Non-pigmented ciliary epithelial cell (primary cell): ENCODE results near the gene CTDSP2.
"Not testable (repeated sequence)": the region's sequence is repeated elsewhere in the genome, so short reads cannot be mapped to it uniquely, and the experiment has no call there.

Experiments
- DNase-seq: peaks from one replicate; pipeline ENCODE4 v3.0.0-alpha.2; 2010; ENCODE audit warnings: low read depth

The CTDSP2 gene

DNA sequence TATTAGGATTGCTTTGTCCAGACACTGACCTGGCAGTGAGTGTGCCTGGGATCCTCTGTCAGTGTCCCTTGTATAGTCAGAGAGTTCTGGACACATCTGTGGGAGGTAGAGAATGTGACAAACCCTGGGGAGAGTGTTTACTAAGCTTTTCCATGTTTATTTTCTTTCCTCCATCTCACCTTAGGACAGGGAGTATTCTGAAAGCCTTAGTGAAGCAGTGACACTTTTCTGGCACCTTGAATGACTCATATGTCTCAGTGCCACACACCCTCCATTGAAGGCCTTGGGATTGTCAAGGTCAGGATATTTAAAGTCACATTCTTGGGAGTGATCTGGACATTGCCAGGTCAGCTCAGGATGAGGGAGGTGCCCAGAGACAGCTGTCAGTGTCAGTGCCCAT is 34.9 kb upstream of the CTDSP2 start:
- no peak for DNase-seq

DNA sequence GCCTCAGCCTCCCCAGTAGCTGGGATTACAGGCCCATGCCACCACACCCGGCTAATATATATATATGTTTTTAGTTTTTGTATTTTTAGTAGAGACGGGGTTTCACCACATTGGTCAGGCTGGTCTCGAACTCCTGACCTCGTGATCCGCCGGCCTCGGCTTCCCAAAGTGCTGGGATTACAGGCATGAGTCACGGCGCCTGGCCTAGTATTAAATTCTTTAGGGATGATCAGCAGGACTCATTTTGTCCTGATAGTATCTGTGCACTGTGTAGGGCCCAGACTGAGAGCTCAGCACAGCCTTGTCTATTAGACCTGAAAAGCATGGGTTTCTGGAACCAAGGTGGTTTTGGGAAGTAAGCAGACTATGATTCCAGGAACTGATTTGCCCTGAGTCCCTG is 34.5 kb upstream of the CTDSP2 start:
- DNase-seq = not testable (repeated sequence)

DNA sequence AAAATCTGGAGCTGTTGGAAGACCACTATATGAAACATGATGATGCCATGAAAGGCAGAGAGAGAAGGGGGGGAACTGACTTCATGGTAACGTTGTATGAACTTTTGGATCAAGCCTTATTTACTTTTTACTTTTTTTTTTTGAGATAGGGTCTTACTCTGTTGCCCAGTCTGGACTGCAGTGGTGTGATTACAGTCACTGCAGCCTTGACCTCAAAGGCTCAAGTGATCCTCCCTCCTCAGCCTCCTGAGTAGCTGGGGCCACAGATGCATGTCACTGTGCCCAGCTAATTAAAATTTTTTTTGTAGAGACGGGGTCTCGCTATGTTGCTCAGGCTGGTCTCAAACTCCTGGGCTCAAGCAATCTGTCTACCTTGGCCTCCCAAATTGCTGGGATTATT is 31.3 kb upstream of the CTDSP2 start:
- DNase-seq = no peak

DNA sequence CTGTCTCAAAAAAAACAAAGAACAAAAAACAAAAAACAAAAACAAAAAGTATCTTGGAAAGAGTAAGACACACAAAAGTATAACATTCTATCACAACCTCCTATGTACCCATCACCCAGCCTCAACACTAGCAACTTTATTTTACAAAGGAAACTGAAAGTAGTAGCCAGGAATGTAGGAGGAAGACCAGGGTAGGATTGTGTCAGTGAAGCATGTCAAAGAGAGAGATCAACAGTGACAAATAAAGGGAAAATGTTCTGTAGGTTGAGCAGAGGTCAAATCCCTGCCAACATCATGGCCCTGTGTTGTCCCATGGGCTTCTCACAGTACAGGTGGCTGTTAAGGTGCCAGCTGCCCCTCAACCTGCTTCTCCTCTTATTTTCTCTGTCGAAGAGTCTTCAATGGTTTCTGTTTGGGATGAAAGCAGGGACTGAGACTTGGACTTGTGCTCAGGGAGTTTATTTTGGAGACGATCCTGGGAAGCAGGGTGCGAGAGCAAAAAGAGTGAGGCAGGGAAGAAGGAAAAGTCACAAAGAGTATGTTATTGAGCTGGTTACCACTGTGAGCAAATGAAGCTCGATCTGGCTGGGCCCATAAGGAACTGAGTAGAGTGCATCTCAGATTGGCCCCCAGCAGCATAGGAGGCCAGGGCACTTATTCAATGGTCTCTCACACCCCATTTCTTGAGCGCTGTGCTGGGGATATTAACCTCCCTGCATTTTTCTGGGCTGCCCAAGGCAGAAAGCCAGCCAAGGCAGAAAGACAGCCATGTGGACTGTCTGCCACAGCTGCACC is 29.4 kb upstream of the CTDSP2 start:
- no peak for DNase-seq

DNA sequence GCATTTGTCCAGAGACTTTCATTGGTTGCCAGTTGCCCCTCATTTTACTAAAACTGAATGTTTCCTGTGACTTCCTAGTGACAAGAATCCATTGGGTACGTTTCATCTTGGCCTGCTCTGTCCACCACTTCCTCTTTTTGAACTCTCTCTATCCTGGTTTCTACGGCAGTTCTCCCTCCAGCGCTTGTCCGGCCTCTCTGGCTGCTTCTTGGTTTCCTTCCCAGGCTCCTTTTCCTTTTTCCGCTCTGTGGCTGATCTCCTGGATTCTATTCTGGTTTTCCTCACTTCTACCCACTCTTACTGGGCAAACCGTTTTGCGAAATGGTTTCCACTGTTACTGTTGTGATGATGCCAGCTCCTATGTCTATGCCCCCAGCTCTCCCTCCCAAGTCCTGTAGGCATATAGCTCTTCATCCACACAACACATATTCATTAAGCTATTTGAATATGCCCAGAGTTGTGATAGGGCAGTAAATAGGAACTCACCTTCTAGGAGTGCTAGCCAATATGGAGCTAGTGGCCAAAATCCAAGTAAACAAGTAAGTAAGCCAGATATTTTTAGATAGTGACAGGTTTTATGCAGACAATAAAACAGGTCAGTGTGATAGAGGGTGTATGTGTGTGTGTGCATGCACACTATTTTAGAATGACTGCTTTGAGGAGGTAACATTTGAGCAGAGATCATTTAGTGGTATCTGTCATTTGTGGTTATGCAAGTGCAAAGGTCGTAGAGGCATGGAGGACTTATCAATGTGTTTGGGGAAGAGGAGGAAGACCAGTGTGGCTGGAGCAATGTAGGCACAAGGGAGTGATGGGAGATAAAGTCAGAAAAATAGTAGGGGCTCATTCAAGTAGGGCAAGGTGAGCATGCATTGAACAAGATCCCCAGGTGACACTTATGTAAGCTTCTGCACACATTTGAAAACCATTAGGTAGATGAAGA is 27.9 kb upstream of the CTDSP2 start:
- no peak for DNase-seq

DNA sequence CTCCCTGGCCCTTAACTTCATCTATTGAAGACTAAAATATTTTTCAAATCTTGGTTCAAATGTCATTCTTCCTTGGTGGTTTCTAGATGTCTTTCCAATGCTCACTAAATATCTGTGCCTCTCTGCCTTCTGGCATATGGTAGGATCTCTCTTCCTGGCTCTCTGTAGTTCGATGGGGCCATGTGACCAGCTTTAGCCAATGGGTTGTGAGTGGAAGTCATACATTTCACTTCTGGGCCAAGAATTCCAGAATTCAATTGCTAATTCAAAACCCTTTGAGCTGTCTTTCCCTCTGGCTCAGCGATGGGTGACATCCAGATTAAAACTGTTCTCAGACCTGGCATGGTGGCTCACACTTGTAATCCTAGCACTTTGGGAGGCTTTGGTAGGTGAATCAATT is 25.8 kb upstream of the CTDSP2 start:
- DNase-seq = no peak

DNA sequence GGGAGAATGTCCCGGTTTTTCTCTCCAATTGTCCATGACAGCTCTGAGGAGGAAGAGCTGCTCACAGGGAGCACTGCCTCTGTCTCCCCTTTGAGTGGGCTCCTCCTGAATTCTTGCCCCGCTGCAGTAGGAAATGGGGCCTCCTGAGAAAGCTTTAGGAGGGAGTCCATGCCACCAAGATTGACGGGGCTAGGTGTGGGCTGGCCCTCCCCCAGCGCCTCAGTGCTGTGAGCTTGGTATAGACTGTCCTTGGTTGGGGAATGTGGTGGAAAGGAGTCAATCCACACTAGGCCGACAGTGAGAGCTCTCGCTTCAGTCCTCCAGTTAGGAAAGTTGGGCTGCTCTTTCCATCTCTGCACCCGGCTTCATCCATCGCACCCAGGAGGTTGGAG is 23.4 kb upstream of the CTDSP2 start:
- no peak for DNase-seq

DNA sequence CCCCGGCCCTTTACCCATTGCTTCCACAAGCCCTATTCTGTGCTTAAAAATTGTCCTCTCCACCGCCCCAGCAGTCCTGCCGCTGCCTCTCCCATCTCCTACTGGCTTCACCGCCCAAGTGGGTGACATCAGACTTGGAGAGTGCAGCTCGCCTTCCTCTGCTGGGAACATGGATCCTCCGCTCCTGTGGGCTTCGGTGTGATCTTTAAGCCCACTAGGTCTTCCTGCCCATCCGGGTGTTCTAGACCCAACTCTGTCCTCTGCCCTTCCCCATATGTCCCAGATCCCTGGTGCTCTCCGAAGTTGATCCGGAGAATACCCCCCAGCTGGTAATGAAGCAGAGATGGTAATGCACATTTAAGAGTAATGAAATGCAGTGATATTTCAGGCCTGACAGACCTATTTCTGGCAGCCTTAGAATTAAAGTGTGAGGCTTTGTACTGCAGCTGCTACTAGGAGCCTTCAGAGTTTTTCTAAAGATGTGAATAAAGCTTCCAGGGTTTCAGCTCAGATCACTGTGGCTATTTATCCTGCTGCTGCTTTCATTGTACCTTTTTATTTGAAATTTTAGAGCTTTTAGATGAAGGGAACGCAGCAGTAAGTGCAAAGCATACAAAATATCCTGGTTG is 22.9 kb upstream of the CTDSP2 start:
- no peak for DNase-seq

DNA sequence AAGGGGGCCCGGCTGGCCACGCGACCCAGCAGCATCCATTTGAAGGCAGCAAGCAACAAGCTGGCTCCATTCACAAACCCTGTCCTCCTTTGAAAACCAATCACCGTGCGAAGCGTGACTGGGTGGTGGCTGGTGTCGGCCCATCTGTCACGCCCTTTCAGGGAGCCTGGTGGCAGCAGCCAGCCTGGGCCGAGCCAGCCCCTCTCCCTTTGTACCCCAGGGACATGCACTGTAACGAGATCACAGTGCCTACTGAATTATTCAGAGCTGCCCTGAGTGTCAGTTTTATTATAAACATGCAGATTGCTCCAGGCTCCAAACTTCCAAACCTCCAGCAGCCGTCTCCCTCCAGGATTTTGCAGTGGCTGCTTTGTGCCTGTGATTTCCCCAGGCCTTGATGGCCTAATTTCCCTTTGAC is 22.3 kb upstream of the CTDSP2 start:
- DNase-seq = no peak

DNA sequence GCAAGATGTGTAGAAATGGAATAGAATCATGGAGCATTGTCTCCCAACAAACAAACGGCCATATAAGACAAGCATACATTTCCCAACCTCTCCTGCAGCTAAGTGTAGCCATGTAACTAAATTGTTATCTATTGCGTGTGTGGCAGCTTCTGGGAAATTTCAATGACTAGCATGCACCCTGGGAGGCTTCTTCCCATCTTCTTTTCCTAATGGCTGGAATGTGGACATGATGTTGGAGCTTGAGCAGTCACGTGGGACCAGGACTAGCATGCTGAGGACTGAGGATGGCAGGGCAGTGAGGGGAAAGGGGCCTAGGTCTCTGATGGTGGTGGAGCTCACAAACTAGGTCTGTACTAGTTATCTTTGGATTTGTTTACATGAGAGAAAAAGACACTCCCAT is 21.7 kb upstream of the CTDSP2 start:
- no peak for DNase-seq

DNA sequence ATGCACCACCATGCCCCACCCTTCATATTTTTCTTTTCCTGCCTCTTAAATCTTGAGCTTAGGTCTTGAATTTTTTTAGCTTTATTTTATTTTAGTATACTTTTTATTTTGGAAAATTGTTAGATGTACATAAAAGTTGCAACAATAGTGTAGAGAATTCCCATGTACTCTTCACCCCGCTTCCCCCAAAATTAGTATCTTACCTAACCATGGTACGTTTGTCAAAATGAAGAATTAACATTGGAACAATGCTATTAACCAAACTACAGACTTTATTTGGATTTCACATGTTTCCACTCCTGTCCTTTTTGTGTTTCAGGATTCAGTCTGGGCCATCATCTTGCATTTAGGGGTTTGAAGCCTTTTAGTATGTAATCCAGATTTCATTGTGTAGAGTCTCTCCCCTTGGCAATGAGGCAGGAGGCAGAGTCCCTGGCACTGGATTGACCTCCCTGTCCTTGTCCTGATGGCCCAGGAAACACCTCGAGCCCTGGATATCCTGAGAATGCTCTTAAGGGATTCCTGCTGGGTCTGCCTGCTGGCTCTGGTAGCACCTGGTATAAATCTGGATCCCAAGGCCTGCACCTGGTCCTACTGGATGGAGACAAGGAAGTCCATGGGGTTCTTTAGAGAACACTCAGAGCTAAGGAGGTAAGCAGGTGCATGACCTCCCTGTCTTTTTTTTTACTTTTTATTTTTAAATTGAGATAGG is 19.9 kb upstream of the CTDSP2 start:
- DNase-seq = no peak

DNA sequence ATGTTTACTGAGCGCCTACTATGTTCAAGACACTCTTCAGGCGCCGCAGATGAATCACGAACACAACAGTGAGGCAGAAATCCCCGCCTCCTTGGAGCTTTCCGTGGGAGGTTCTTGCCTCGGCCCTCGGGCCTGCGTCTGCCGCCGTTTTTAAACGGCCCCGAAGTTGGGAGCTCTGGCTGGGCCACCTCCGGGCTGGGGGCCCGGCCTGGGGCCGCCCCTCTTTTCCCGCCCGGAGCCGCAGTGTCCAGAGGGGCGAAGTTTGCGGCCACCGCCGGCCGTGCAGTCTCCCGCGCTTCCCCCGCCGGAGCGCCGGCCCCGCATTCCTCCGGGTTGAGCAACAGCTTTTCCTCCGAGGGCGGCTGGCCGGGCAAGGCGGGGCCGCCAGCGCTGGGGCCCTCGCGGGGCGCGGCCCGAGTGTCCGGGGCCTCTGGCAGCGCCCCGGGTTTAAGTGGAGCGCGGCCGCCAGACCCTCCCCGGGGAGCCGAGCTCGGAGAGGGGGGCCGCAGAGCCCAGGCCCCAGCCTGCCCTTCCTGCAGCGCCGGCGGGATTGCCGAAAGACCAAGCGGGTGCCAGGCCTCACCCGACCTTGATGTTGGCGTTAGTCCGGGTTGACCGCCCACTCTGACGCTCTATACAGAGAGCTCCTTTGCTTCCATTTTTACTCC is 18.7 kb upstream of the CTDSP2 start:
- DNase-seq = no peak

DNA sequence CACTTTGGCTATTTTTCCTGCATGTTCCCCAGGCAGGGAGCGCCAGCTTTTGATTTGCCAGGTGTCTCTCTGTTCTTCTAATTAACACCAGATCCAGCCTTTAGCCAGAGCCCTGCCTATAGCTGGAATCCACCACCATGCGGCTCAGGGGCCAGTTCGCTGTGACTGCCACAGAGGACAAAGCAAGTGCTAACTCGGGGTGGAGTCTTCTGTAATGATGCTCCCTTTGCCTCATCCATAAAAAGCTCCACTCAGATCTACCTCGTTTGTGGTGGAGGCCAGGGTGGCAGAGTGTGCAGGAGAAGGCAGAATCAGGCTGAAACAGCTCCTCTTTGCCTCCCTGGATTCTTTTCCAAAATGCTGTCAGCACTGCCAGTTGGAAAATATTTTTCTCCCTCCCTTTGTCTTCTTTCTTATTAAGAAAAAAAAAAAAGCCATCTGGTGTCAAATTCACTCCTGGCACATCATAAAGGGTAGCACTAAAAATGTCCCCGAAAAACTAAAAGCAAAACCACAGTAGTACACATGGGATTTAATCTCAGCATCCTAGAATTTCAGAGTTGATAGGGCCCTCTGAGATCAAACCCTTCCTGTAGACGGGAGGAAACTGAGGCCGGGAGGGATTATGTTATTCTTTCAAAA is 18.0 kb upstream of the CTDSP2 start:
- no peak for DNase-seq

DNA sequence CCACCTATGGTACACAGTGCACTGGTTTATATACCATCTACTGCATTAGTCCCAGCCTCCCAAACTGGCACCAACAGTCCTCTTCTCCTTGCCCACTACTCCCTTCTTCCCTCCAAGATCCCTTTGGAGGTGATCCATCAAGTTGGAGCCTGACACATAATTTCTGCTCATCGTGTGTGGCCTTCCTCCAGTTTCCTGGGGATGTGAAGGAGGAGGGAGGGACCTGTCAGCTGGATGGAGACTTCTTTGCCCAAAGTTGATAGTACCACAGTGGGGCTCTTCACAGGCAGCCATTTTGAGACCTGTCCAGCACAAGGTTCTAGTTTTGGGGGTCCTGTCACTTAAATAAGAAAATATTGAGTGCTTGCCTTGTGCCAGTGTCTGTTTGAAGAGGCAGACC is 17.1 kb upstream of the CTDSP2 start:
- no peak for DNase-seq

DNA sequence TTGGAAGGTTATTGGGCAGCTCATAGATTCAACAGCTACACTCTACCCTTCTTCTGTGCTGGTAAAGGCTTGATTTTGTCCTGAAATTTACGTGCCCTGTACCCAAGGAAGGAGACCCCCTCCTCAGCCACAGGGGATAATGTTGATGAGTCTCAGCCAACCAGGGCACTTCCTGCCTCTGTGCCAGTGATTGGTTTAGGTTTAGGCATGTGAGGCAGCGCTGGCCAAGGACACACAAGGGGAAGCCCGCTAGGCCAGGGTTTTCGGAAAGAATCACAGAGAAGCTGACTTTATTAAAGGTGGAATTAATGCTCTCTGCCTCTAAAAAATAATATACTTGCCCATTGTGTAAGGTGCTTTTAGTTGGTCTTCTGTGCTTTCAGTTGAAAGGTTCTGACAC is 15.4 kb upstream of the CTDSP2 start:
- no peak for DNase-seq

DNA sequence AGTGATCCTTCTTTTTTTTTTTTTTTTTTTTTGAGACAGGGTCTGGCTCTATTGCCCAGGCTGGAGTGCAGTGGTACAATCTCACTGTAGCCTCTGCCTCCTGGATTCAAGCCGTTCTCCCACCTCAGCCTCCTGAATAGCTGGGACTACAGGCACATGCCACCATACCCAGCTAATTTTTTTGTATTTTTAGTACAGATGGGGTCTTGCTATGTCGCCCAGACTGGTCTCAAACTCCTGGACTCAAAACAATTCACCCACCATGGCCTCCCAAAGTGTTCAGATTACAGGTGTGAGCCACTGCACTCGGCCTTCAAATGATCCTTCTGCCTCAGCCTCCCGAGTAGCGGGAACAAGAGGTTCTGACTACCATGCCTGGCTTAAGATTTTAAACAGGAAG is 14.4 kb upstream of the CTDSP2 start:
- DNase-seq = not testable (repeated sequence)

DNA sequence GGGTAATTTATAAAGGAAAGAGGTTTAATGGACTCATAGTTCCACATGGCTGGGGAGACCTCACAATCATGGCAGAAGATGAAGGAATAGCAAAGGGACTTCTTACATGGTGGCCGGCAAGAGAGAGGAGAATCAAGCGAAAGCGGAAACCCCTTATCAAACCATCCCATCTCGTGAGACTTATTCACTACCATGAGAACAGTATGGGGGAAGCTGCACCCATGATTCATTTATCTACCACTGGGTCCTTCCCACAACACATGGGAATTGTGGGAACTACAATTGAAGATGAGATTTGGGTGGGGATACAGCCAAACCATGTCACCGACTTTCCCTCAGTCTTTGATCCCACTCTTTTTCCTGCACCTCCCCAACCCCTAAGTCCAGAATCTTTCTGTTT is 12.6 kb upstream of the CTDSP2 start:
- DNase-seq = no peak

DNA sequence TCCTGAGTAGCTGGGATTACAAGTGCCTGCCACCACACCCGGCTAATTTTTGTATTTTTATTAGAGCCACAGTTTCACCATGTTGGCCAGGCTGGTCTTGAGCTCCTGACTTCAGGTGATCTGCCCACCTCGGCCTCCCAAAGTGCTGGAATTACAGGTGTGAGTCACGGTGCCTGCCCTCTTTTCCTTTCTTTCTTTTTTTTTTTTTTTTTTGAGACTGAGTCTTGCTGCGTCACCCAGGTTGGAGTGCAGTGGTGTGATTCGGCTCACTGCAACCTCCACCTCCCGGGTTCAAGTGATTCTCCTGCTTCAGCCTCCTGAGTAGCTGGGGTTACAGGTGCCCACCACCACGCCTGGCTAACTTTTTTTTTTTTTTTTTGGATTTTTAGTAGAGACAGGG is 11.6 kb upstream of the CTDSP2 start:
- not testable (repeated sequence) for DNase-seq

DNA sequence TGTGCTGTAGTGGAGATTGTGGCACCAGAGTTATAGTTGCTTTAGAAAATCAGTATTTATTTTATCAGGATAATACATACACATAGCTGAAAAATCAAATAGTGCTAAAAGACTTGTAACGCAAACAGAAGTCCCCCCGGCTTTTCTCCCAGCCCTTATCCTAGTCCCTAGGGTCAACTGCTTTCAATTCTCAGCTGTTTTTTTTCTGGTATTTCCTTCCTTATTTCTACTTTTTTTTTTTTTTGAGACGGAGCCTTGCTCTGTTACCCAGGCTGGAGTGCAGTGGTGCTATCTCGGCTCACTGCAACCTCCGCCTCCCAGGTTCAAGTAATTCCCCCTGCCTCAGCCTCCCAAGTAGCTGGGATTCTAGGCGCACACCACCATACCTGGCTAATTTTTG is 8.4 kb upstream of the CTDSP2 start:
- no peak for DNase-seq

DNA sequence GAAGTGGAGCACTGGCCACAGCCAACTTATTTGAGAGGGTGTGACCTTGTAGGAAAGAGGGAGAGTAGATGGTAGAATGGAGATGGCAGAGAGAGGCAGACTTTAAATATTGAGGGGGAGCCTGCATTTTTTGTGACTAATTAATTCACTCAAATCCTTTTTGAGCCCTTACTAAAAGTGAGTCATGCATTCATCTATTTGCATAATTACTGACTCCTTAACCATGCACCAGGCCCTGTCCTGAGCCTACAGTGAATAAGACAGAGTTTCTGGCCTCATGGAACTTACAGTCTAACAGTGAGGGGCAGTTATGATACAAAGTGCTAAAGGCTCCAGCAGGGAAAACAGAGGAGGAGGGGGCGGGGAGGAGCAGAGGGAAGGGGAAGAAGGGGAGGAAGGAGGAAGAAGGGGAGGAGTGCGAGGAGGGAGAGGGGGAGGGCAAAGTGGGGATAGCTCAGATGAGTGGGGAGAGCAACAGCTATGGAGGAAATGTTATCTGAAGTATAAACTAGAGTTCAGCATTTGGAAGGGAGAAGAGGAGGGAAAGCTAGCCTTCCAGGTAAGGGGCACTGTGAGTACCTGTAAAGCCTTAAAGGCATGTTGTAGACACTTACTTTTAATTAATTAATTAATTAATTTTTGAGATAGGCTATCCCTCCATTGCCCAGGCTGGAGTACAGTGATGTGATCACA is 7.5 kb upstream of the CTDSP2 start:
- no peak for DNase-seq
